Hepatic stellate cell (primary cell): ENCODE measurements around the gene ZP1.
"Not testable (repeated sequence)": the region's sequence is repeated elsewhere in the genome, so short reads cannot be mapped to it uniquely, and the experiment has no call there.

Experiments used
- DNase-seq: peaks from one replicate; pipeline ENCODE4 v3.0.0; 2011; ENCODE audit warnings: low spot score

ZP1 gene

DNA sequence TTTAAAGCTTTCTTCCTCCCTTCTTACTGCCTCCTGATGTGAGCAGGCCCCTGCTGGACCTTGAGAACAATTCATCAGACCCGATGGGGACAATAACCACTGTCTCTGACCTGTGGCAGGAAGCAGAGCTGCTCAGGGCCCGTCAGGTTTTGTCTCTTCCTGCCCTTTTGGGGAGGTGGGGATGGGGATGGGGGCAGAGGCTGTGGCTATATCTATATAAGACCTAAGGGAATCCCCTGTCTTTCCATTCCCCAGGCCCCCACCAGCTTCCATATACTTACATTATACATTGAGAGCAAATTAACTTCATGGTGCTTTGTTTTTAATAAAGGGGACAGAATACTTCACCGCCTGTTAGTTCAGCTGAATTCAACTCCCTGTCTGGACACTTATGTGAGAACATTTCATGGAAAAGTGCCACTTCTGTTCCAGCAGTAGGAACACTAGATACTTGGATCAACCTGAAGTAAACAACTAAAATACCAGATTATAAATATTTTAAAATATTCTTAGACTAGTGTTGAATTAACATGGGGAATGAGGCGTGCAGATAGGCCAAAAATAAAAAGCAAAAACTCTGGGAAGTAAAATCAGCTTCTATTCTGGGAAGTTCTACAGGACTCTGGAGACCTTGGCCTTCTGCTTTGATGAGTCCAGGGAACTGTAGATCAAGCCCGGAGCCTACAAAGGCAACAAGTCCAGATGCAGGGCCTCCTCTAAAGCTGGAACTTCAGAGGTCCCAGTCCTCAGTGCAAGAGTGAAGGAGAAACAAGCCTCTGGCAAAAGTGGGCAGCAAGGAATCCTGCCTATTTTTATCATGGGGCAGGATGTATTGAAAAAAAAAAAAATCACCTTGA is 11.1 kb downstream of the ZP1 start:
- DNase-seq = no peak

DNA sequence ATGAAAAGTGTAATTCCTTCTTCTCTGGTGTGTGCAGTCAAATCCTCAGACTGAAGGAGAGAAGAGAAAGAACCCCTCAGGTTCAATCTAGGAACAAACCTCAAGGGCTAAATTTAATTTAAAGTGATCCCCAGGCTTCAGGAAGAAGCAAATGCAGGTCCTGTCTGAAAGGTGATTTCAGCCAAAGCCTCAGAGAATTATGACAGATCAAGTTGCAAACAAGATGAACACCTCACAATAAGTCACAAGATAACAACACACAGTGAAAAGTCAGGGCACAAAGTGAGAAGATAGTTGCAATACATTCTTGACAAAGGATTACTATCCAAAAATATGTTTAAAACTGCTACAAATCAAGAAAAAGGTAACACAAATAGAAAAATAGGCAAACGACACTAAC is 11.8 kb downstream of the ZP1 start:
- DNase-seq = no peak

DNA sequence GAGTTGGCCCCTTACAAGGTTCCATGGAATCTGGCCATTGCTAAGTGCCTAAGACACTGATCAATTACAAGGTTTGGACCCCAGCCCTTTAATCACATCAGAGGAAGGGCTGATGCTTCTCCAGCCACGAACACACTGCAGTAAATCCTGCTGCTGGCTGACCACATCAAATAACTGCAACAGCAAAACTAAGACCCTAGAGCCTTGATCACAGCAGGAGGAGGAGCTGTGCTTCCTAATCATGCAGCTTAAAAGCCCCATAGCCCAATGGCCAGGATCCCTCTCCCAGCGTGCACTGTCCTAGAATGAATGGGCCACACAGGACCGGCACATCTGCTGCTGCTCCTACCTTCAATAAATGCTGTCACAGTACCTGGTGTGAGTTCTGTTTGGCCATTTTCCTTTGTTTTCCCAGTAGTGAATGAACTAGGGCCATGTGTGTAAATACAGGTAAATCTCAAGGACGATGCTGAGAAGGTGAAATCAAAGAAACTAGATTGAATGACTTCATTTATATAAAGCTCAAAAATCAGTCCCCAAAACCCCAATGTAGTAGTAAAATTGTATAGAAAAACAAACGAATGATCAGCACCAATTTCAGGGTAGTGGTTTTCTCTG is 12.7 kb downstream of the ZP1 start:
- DNase-seq = no peak

DNA sequence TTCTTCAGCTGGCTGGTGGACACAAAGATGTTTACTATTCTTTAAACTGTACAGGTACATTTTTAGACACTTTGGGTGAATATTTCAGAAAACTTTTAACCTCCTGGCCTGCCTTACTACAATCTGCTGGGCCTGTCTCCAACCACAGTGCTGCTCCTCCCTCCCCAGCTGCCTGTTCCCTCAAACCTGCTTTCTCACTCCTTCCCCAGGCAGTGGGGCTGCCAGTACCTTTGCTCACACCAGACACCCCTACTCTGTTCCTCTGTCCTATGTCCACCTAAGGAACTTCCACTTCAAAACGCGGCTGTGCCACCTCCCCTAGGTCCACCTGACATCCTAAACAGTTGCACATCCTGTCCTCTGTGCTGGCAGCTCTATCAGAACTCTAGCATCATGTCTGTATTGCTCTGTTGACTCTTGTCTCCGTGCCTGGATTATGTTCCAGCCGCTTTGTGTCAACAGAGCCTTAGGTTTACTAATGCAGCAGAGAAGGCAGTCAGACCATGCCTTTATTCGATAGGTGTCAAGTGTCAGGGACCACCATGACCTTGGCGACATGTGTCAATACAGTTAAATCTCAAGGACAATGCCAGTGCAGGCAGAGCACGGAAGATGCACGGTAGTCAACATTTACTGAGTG is 13.4 kb downstream of the ZP1 start:
- no peak for DNase-seq

DNA sequence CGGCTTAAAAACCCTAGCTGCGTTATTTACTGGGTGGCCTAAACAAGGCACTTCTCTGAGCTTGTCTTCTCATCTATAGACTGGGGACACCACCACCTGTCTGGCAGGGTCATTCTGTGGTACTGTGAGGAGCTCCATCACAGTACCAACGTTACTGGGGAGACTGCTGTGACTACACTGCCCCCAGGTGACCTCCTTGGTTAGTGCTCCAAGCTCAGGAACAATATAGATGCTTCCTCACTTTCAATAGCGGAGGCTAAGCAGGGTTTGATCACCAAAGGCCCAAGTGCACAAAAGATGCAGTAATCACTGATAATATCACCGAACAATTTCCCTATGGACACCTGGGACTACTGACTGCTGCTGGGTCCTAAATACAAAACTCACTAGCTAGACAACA is 20.2 kb downstream of the ZP1 start:
- DNase-seq = peak; percentile 53

DNA sequence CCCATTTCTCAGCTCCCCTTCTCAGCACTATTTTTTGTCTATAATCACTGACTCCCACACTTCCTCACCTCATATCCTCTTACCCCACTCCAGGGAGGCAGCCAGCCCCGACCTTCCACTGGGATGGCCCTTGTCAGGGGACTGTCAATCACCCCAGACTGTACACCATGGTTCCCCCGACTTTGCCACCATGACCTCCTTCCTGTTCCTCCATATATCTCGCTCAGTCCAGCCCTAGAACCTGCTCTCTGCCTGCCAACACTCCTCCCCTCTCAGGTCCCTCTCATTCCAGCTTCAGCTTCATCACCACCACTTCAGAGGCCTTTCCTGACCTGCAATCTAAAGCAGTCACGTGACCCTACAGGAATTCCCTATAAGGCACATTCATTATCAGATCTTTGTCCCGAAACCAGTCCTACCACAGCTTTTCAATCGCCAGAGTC is 22.5 kb downstream of the ZP1 start:
- no peak for DNase-seq

DNA sequence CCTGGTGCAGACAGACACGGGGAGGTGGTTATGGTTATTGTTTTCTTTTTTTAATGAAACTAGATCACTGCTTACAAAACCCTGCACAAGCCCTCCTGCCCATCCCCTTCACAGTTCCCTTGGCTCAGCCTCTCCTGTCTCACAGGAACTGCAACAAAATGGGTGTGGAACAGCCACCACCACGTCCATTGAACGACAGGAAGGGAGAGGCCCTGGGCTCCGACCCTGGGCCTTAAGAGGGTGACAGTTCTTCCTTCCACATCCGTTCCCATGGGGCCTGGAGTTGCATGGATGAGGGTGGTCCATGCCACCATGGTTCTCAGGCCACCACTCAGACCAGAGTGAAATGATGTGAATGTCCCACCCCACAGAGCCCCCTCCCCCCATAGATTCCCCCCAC is 23.4 kb downstream of the ZP1 start:
- no peak for DNase-seq

DNA sequence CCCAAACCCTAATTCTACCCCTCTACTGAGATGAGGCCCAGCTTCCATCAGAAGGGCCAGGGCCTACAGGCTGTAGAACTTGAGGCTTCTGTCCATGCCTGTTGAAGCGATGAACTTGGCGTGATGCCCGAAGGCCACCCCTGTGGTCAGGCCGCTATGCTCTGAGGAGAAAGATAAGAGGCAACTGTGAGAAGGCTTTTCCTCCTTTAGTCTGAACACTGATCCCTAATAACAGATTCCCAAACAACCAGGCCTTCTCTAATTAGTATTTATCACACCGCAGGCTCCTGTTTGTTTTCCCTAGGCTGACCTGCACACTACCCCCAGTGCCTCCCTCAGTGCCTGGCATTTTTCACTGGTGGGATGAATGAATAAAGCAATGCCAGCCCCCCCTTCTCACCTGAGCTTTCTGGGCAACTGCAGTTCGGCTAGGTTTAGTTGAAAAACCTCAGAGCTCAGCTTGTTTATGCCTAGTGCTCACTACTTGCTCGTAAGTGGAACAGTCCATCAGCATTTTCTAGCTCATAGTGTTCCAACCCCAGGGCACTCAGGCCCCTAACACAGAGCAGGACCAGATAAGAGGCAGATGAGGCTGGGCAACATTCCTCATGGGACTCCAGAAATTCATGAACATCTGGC is 23.9 kb downstream of the ZP1 start:
- no peak for DNase-seq

DNA sequence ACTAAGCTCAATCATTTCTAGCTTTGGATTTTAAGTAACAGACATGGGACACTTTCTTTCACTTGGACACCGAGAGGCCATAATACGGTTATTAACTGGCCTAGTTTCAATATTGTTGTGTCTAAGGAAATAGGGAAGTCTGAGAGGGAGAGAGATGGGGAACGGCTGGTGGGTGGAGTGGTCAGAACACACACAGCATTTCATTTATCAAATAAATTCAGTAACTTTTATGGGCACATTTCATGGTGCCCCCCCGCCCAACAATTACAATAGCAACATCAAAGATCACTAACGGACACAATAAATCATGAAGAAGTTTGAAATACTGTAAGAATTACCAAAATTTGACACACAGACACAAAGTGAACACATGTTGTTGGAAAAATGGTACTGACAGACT is 28.3 kb downstream of the ZP1 start:
- no peak for DNase-seq

DNA sequence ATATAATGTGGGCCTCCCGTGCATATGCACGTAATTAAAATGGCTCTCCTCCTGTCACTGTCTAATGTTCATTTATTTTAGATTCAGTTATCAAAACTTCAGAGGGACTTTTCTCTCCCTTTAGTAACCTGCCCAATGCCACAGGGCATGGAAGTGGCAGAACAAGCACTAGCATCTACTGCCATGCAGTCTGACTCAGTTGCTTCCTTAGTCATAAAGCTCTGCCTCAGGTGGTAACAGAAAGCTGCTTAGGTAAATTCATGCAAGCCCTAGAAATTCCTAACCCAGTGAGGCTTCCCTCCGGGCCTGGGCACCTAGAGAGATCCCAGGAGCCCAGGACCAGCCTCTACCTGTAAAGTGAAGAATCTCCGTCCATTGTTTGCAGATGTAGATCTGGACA is 30.2 kb downstream of the ZP1 start:
- no peak for DNase-seq

DNA sequence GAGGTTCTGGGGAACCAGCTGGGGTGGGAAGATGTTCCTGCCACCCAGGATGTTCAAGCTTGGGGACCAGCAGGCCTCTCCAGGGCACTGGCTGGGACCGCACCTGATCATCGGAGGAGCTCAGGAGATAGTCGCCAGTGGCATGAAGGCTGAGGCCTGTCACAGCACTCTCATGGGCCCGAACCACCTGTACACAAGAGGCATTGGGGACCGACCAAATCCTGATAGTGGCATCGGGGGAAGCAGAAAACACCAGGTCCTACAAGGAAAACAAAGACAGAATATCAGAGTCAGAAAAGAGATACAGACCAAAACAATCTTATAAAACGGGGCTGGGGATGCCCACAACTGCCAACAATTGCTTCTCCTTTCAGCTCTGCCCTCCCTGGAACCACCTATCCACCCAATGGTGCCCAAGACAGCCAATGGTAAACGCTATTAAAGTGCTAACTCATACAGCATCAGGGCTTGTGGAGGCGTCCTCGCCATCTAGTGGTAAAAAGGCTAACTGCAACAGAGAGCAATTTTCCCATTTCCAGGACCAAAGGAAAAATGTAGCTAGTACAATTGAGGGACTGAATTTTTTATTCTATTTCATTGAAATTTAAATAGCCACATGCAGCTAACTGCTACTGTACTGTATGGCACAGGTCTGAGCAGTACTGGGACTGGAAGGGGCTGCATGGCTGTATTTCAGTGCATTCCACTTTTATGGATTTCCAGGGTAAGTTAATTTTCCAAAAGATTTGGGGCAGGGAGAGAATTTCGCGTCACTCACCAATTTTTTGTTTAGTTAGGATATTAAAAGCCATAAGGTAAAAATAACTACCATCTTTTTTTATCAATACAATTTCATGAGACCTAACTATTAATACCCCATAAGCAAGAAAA is 31.9 kb downstream of the ZP1 start:
- DNase-seq = peak; percentile 71

DNA sequence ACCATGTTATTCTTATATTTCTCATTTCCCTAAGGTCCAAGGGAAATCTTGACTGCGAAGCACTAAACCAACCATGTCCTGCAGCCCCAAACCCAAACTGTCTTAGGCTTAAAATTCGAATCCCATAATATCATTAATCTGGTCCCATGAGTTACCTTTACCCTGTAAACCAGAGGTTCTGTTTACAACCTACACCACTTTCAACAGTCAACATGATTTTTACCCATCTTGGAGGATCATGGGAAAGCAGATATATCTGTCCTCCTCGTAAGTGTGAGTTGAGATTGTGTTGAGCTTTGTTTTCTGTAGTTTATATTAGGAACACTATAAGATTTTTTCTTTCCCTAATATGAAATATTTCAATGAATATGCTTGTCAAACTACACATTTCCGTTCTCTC is 32.6 kb downstream of the ZP1 start:
- DNase-seq = no peak

DNA sequence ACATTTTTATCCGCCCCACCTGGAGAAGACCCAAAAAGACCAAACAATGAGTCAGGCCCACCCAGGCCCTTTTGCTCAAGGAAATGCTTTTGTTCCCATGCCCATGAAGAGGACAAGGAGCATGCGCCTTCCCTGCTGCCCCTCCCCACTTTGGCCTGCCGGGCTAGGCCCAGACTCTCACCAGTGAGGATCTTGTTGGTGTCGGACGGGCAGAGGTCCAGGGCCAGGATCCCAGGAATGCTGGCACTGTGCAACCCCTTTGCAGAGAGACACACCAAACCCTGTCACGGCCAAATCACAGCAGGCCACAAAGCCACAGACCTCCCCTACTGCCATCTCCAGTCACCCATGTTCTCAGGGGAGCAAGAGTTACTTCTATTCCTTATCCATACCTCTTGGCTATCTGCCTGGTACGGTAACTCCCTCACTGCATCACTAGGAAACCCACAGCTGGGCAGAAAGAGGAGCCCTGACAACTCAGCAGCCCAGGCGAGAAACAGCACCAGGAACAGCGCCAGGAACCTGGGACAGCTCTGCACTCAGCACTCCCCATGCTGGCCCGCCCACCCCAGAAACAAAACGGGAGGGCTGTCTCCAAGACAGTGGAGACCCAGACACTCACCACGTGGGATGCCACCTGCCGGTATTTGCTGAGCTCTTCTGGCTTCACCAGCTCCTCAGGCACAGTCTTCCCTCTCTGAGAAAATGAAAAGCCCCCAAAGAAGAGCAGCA is 33.5 kb downstream of the ZP1 start:
- DNase-seq = no peak

DNA sequence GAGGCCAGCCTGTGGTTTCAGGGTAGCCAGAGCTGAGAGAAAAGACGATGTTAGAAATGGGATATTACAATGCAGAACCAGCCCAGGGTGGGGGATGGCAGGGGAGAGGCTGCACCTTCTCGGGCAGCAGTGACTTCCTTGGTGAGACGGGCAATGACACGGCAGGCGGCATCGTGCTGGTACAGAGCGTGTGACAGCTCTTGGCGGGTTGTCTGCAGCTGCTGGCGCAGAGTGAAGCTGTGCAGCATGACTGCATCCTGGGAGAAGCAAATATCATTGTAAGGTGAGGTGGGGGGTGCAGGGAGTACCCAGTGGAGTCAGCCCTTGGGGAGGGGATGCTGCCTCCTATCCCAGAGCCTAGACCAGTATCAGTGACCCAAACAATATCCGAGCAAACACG is 35.3 kb downstream of the ZP1 start:
- no peak for DNase-seq

DNA sequence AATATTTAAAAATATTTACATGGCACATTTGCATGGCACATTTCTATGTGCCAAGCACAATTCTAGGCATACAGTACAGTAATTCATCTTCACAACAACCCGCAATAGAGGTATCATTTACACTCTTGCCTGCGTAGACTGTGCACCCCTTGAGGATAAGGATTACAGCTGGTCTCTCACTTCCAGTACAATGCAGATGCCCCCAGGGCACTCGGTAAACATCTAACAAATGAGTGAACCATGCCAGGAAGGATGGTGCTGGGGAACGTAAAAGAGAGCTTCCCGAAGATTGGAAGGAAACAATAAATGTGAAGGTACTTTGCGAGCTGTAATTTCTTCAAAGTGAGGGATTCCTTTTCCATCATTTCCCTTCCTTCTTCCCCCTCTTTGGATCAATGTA is 37.7 kb downstream of the ZP1 start:
- DNase-seq = no peak

DNA sequence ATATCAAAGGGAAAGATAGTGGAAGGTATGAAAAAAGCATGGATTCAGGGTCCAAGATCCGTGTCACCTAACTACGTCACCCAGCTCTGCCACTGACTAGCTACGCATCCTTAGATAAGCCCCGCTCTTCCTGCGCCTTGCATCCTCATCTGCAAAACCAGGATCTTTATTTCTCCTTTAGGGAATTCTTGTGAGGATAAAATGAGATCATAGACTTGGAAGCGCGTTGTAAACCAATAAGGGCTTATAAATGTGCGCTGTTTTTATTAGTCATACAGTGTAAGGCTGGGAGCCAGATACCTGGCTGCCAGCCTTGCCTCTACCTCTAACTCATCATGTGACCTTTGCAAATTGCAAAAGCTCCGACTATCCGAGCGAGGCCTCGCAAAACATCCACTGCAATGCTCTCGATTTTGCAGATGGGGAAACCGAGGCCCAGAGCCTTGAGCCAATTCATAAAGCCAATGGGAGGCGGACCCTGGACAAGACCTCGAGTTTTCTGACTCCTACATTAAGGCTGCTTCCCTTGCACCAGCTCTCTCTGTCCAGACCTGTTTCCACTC is 38.3 kb downstream of the ZP1 start:
- DNase-seq = no peak

DNA sequence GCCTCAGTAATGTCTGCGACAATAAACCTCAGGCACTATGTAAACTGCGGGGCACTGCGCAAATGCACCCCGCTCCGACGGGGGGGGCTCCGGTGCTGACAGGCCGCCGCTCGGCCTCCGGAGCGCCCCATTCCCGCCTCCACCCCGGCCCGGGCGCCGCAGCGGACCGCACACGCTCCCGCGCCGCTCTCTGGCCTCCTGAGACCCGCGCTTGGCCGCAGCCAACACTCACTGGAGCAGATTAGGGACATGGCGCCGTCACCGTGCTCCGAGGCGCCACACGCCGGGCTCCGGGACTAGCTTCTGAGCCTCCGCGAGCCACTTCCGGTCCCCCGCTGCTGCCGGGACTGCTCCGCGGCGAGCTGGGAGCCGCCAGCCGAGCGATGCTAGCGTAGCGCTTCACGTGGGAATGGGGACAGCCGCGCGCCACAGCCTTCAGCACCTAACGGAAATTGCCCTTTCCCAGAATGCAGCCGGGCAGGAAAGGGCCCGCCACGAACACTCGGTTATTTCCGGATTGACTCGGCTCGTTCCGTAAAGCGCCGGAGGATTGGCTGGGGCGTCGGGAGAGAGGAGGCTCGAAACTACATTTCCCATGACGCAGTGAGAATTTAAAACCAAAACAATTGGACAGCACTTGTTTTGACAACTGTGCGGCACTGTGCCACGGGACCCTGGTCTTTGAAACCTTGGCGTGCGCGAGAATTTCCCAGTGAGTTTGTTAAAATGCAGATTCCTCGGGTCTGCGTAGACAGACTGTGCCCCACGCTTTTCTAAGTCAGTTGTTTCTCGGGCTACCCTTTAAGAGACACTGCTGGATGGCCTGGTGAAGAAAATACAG is 39.0 kb downstream of the ZP1 start, which contains the start of gene PRPF19:
TSS of gene PRPF19 (minus strand) at position 454 of the 841 bp plus-strand sequence. CDS start at position 251, 203 bp downstream.
- peak; percentile 94 for DNase-seq

DNA sequence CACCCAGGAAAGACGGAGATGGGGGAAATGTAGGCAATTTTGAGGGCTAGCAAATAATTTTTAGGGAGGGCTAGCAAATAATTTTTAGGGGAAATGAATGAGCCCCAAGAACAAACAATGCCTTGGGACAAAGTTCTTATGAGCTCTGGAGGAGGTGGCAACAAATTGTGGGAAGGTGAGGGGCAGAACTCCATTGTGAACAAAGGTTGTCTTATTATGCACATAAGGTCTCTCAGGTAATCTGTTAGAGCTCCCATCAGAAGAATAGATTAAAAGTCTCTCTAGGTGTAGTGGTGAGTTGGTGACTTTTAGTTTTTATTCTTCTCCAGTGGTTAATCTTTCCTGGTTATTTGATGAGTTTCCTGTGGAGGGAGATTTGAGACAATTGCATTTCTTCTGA is 41.5 kb downstream of the ZP1 start:
- DNase-seq = no peak

DNA sequence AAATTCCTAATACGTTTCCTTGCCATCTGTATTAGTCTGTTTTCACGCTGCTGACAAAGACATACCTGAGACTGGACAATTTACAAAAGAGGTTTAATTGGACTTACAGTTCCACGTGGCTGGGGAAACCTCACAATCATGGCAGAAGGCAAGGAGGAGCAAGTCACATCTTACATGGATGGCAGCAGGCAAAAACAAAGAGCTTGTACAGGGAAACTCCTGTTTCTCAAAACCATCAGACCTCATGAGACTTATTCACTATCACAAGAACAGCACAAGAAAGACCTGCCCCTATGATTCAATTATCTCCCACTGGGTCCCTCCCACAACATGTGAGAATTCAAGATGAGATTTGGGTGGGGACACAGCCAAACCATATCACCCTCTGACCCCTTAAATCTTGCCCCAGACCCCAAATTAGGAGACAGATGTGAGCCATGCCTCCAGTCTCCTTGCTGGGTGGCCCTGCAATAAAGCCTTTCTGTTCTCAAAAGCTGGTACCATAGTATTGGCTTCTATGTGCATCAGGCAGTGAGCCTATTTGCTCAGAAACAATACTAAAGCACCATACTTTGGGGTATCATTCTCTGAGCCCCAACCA is 42.4 kb downstream of the ZP1 start:
- DNase-seq = not testable (repeated sequence)
